ENCODE measurements around the gene SMIM7. TPM values are rescaled to one million over a fixed set of nuclear protein-coding genes. Genes with fewer than 3 reads are reported as not detected.

Gene SMIM7
- total and polyA plus RNA-seq, 2 of the 13 experiments (the other 11 are each of a cell fraction or from before 2014, with no cell fraction given), result 55.7 to 74.9 TPM

DNA sequence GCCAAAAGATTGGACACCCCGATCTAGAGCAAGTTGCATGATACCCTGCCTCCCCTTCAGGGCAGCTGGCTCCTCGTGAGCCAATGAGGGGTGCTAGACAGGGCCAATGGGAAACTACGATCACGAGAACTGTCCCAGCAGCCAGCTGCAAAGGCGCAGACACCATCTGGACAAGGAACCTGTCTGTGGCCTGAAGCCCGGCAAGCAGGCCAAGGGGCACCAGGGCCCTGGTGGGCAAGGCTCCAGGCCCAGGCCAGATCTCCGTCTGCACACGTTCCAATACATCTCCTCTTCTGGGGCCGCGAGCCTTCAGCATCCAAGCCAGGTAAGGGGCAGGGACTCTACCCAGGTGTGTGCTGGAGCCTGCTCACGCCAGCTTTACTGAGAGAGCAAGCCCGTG lies 52.1 kb downstream of the SMIM7 start:
- 0 out of 2 replicates have a peak, but pooled peaks cover 6% of the 10 kb centered on the region for H3K4me1 ChIP-seq (ENCODE audit: insufficient read depth, low read length)
- H3K79me2 ChIP-seq (ENCODE audit: insufficient read depth, low read length), result peaks cover 91% of the 10 kb centered on the region
- peaks cover 0 to 1% of the 10 kb centered on the region in 2 experiments; a peak in 3 of 5 replicates for H3K36me3 ChIP-seq (replicated peaks in 1 of 2; ENCODE audit: control insufficient read depth in 1 of 2, insufficient read depth in 2 of 2, low read length in 2 of 2)
- H3K27me3 ChIP-seq (ENCODE audit: control insufficient read depth in 1 of 2, insufficient read depth in 2 of 2, low read length in 2 of 2), result no peaks in the 10 kb centered on the region
- intact Hi-C loops (cut with micrococcal nuclease; ENCODE audit: unreplicated experiment) (no loop called here), in situ Hi-C loops (cut with HindIII; ENCODE audit: extremely low pct_ligation_motif_present, low pct_unique_long_range_greater_than_20kb) (no loop called here)
- TF ChIP-seq, protein P1, sequence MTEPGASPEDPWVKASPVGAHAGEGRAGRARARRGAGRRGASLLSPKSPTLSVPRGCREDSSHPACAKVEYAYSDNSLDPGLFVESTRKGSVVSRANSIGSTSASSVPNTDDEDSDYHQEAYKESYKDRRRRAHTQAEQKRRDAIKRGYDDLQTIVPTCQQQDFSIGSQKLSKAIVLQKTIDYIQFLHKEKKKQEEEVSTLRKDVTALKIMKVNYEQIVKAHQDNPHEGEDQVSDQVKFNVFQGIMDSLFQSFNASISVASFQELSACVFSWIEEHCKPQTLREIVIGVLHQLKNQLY (CRISPR knock-in tag; IDR thresholded peaks at IDR 0.05), result no peak
- TF ChIP-seq KDM3A (CRISPR knock-in tag; IDR thresholded peaks at IDR 0.05; ENCODE audit: low read depth) (no peak), KLF12 (CRISPR knock-in tag; IDR thresholded peaks at IDR 0.05; ENCODE audit: borderline replicate concordance) (no peak)
- TF ChIP-seq, protein P2, sequence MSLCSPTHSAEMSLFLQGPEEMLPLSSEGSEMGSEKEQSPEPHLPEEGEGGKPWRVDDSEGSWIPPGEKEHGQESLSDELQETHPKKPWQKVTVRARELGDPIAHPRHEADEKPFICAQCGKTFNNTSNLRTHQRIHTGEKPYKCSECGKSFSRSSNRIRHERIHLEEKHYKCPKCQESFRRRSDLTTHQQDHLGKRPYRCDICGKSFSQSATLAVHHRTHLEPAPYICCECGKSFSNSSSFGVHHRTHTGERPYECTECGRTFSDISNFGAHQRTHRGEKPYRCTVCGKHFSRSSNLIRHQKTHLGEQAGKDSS (CRISPR knock-in tag; IDR thresholded peaks at IDR 0.05; ENCODE audit: borderline replicate concordance, low read depth), result no peak
- TF ChIP-seq, protein P3, sequence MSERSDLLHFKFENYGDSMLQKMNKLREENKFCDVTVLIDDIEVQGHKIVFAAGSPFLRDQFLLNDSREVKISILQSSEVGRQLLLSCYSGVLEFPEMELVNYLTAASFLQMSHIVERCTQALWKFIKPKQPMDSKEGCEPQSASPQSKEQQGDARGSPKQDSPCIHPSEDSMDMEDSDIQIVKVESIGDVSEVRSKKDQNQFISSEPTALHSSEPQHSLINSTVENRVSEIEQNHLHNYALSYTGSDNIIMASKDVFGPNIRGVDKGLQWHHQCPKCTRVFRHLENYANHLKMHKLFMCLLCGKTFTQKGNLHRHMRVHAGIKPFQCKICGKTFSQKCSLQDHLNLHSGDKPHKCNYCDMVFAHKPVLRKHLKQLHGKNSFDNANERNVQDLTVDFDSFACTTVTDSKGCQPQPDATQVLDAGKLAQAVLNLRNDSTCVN (CRISPR knock-in tag; IDR thresholded peaks at IDR 0.05; ENCODE audit: borderline replicate concordance), result no peak
- H3K9me3 ChIP-seq (ENCODE audit: low read length), result no peaks in the 10 kb centered on the region
- no peak for DNase-seq (ENCODE audit: low spot score)
- no peak overlapping the region for H2AFZ ChIP-seq (ENCODE audit: low read length)
- no TSS peak for BruUV-seq (replicated peaks)
- no peak for ATAC-seq
- no peak for FAIRE-seq
- ChIA-PET POLR2A (no interaction called here), CTCF (ENCODE audit: low intra/inter-chr PET ratio, low total read pairs) (no interaction called here)
- no peak overlapping the region for H3K4me3 ChIP-seq (replicated peaks in 1 of 3; ENCODE audit: insufficient read depth in 1 of 3, low read depth in 2 of 3, low read length in 3 of 3)
- over 99% methylated on average over 9 of the region's 12 CpGs for WGBS (ENCODE audit: low lambda C conversion rate)
- peaks cover 8% of the 10 kb centered on the region; the same call in 1 of the 2 replicates for H4K20me1 ChIP-seq (ENCODE audit: insufficient read depth, low read length)
- no peak overlapping the region for H3K27ac ChIP-seq (ENCODE audit: extremely low read length, insufficient read depth, low read length)
- no peak overlapping the region for H3K4me2 ChIP-seq (ENCODE audit: low read depth, low read length)
- no peak overlapping the region for H3K9ac ChIP-seq (ENCODE audit: insufficient read depth, low read depth, low read length)

DNA sequence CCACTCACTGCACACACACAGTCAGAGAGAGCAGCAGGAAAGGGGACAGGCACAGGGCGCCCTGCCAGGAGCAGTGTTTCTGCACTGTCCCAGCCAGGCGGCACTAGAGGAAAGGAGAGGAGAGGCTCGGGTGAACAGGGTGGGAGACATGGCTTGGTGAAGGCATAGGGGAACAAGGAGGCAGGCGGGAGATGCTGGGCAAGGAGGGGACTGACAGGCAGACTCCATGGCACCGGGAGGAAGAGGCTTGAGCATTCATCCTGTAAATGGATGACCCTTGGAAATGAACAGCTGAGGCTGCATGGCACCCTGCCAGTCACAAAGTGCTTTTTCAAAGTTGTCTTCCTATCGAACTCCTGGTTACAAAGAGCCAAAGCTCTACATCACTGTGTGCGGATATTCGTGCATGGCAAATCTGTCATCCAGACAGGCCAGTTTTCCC lies 54.4 kb downstream of the SMIM7 start:
- H3K4me2 ChIP-seq (ENCODE audit: low read depth, low read length), result no peak overlapping the region
- no peak overlapping the region for H2AFZ ChIP-seq (ENCODE audit: low read length)
- intact Hi-C loops (cut with micrococcal nuclease; ENCODE audit: unreplicated experiment), result no loop called here
- H3K36me3 ChIP-seq (replicated peaks in 1 of 2; ENCODE audit: control insufficient read depth in 1 of 2, insufficient read depth in 2 of 2, low read length in 2 of 2), result peaks cover 0 to 1% of the 10 kb centered on the region in 2 experiments; a peak in 2 of 5 replicates
- H4K20me1 ChIP-seq (ENCODE audit: insufficient read depth, low read length), result peaks cover 12% of the 10 kb centered on the region; the same call in 1 of the 2 replicates
- BruUV-seq (replicated peaks), result no TSS peak
- peaks cover 15% of the 10 kb centered on the region for H3K4me1 ChIP-seq (ENCODE audit: insufficient read depth, low read length)
- no peak overlapping the region for H3K9ac ChIP-seq (ENCODE audit: insufficient read depth, low read depth, low read length)
- ATAC-seq (no peak), DNase-seq (ENCODE audit: low spot score) (no peak), FAIRE-seq (no peak)
- POLR2A ChIA-PET, result no interaction called here
- in situ Hi-C loops (cut with HindIII; ENCODE audit: extremely low pct_ligation_motif_present, low pct_unique_long_range_greater_than_20kb), result no loop called here
- 96% methylated on average over 8 of the region's 8 CpGs for WGBS (ENCODE audit: low lambda C conversion rate)
- H3K9me3 ChIP-seq (ENCODE audit: low read length), result no peaks in the 10 kb centered on the region
- no peak overlapping the region for H3K4me3 ChIP-seq (replicated peaks in 1 of 3; ENCODE audit: insufficient read depth in 1 of 3, low read depth in 2 of 3, low read length in 3 of 3)
- H3K79me2 ChIP-seq (ENCODE audit: insufficient read depth, low read length), result peaks cover 89% of the 10 kb centered on the region
- H3K27ac ChIP-seq (ENCODE audit: extremely low read length, insufficient read depth, low read length), result no peak overlapping the region
- CTCF ChIA-PET (ENCODE audit: low intra/inter-chr PET ratio, low total read pairs), result no interaction called here
- H3K27me3 ChIP-seq (ENCODE audit: control insufficient read depth in 1 of 2, insufficient read depth in 2 of 2, low read length in 2 of 2), result no peaks in the 10 kb centered on the region
- TF ChIP-seq NBN (conservative IDR thresholded peaks at IDR 0.05) (no peak), ZNF563 (CRISPR knock-in tag; IDR thresholded peaks at IDR 0.05) (no peak), SNRNP70 (IDR thresholded peaks at IDR 0.05; ENCODE audit: low read depth, low read length) (no peak)
- TF ChIP-seq, protein P4, sequence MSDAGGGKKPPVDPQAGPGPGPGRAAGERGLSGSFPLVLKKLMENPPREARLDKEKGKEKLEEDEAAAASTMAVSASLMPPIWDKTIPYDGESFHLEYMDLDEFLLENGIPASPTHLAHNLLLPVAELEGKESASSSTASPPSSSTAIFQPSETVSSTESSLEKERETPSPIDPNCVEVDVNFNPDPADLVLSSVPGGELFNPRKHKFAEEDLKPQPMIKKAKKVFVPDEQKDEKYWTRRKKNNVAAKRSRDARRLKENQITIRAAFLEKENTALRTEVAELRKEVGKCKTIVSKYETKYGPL (CRISPR knock-in tag; IDR thresholded peaks at IDR 0.05), result no peak
- TF ChIP-seq, protein P5, sequence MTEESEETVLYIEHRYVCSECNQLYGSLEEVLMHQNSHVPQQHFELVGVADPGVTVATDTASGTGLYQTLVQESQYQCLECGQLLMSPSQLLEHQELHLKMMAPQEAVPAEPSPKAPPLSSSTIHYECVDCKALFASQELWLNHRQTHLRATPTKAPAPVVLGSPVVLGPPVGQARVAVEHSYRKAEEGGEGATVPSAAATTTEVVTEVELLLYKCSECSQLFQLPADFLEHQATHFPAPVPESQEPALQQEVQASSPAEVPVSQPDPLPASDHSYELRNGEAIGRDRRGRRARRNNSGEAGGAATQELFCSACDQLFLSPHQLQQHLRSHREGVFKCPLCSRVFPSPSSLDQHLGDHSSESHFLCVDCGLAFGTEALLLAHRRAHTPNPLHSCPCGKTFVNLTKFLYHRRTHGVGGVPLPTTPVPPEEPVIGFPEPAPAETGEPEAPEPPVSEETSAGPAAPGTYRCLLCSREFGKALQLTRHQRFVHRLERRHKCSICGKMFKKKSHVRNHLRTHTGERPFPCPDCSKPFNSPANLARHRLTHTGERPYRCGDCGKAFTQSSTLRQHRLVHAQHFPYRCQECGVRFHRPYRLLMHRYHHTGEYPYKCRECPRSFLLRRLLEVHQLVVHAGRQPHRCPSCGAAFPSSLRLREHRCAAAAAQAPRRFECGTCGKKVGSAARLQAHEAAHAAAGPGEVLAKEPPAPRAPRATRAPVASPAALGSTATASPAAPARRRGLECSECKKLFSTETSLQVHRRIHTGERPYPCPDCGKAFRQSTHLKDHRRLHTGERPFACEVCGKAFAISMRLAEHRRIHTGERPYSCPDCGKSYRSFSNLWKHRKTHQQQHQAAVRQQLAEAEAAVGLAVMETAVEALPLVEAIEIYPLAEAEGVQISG (CRISPR knock-in tag; IDR thresholded peaks at IDR 0.05), result no peak
